Upper lobe of left lung (tissue), 6 donors: ENCODE results near the gene MEGF9. TPM values are rescaled to one million over a fixed set of nuclear protein-coding genes. Genes with fewer than 3 reads are reported as not detected.

Source experiments
- ATAC-seq, 2 donors: fragments of 200-7000 bp; cut with Tn5 transposase; one replicate each; pipeline ENCODE4 v1.9.1; 2022; ENCODE audit warnings: mild to moderate bottlenecking in 2 of 2, moderate library complexity in 2 of 2; ENCODE audit not compliant: low FRiP score in 2 of 2
- DNase-seq, 2 donors: peaks; one replicate each; pipeline ENCODE4 v3.0.0-alpha.2; 2019 to 2020
- H3K27ac ChIP-seq, 4 donors: fragments of 200-600 bp; sonication (generic); one replicate each; pipeline ENCODE4 v1.5.1; 2016 to 2019
- H3K27me3 ChIP-seq, 4 donors: fragments of 200-600 bp; sonication (generic); one replicate each; pipeline ENCODE4 v1.5.1; 2017 to 2019
- H3K36me3 ChIP-seq, 4 donors: fragments of 200-600 bp; sonication (generic); one replicate each; pipeline ENCODE4 v1.5.1; 2016 to 2019
- H3K4me1 ChIP-seq, 4 donors: fragments of 200-600 bp; sonication (generic); one replicate each; pipeline ENCODE4 v1.5.1; 2018 to 2019
- H3K4me3 ChIP-seq, 4 donors: fragments of 200-600 bp; sonication (generic); one replicate each; pipeline ENCODE4 v1.5.1; 2017 to 2019; ENCODE audit warnings: mild to moderate bottlenecking in 2 of 4, moderate library complexity in 1 of 4
- H3K9me3 ChIP-seq, 4 donors: fragments of 200-600 bp; sonication (generic); one replicate each; pipeline ENCODE4 v1.5.1; 2018 to 2019
- CTCF ChIP-seq, 6 experiments: fragments of 450-650 bp in 4 of 6; fragments of 200-600 bp in 2 of 6; sonication (generic) in 2 of 6; IDR thresholded peaks; one replicate each; pipeline ENCODE4 v1.5.1; 2016 to 2019; ENCODE audit warnings: antibody characterized with exemption in 6 of 6
- EP300 ChIP-seq, 4 donors: sonication (generic); formaldehyde crosslinking; IDR thresholded peaks; one replicate each; pipeline ENCODE4 v1.5.1; 2017; ENCODE audit warnings: antibody characterized with exemption in 4 of 4, control low read depth in 2 of 4
- POLR2A ChIP-seq, 4 donors: fragments of 450-650 bp; IDR thresholded peaks; one replicate each; pipeline ENCODE4 v1.5.1; 2016 to 2017; ENCODE audit warnings: antibody characterized with exemption in 4 of 4, mild to moderate bottlenecking in 2 of 4
- POLR2AphosphoS5 ChIP-seq, 2 donors: sonication (generic); formaldehyde crosslinking; IDR thresholded peaks; one replicate each; pipeline ENCODE4 v1.5.1; 2017; ENCODE audit warnings: antibody characterized with exemption in 2 of 2
- WGBS, 2 donors: methylation state at CpG; one replicate each; pipeline ENCODE4 v1.1.5; 2017 to 2018; 5-methylcytosine and 5-hydroxymethylcytosine counted together
- total RNA-seq, 6 donors: library from RNA; depleted of rRNA in 4 of 6; stranded (reverse); fragments of >200 nt in 4 of 6; gene quantifications; one replicate each; pipeline versions ENCODE4 v1.1.0 to v1.2.1, GENCODE V29; 2016 to 2021
- donor health status: DM: no; HTN: no; CAD: no; lungs with moderate emphysema.
- donor health status: DM: no; HTN: yes; CAD: no; lungs with severe emphysema.

Gene MEGF9
- total RNA-seq, 6 donors from 2014 or later: 30.4 to 130 (median 71.0) TPM

- ATAC-seq (no peak), DNase-seq (no peak)
- 42 to 51% methylated on average over 6 of the region's 6 CpGs for WGBS, 2 donors
- Histone ChIP-seq H3K36me3 (peaks cover 0 to 30% (median 11%) of the 10 kb centered on the region in 4 donors), H3K4me1 (peaks cover 3 to 17% (median 9%) of the 10 kb centered on the region in 4 donors), H3K27me3 (no peaks in the 10 kb centered on the region), H3K27ac (peak overlapping the region in 3 of 4 donors; percentile 1 to 64 (median 24)), H3K9me3 (no peaks in the 10 kb centered on the region), H3K4me3 (no peak overlapping the region)
- TF ChIP-seq POLR2A (IDR thresholded peaks at IDR 0.05) (no peak), CTCF (IDR thresholded peaks at IDR 0.05) (no peak), EP300 (IDR thresholded peaks at IDR 0.05) (no peak), POLR2AphosphoS5 (IDR thresholded peaks at IDR 0.05) (no peak)
Observed at GRCh38 chr9:120757026-120757913, 43.0 kb upstream of the MEGF9 start.

GRCh38 chr9:120756531-120756930 lies 42.3 kb upstream of the MEGF9 start:
- no peak overlapping the region for H3K4me3 ChIP-seq
- DNase-seq: no peak
- peaks cover 0 to 22% (median 5%) of the 10 kb centered on the region in 4 donors for H3K36me3 ChIP-seq
- H3K27ac ChIP-seq: peak overlapping the region in 2 of 4 donors; percentile 24 to 64
- peaks cover 3 to 17% (median 9%) of the 10 kb centered on the region in 4 donors for H3K4me1 ChIP-seq
- no peak for ATAC-seq
- TF ChIP-seq CTCF (IDR thresholded peaks at IDR 0.05) (no peak), POLR2A (IDR thresholded peaks at IDR 0.05) (no peak), POLR2AphosphoS5 (IDR thresholded peaks at IDR 0.05) (no peak), EP300 (IDR thresholded peaks at IDR 0.05) (no peak)
- WGBS, 2 donors: 3 to 26% methylated on average over 1 of the region's 1 CpG
- no peaks in the 10 kb centered on the region for H3K27me3 ChIP-seq
- H3K9me3 ChIP-seq: no peaks in the 10 kb centered on the region

GRCh38 chr9:120755810-120756434 lies 41.7 kb upstream of the MEGF9 start:
- H3K4me1 ChIP-seq: peaks cover 3 to 17% (median 8%) of the 10 kb centered on the region in 4 donors
- H3K9me3 ChIP-seq: no peaks in the 10 kb centered on the region
- no peaks in the 10 kb centered on the region for H3K27me3 ChIP-seq
- no peak overlapping the region for H3K4me3 ChIP-seq
- H3K27ac ChIP-seq: peak overlapping the region in 2 of 4 donors; percentile 24 to 64
- ATAC-seq (peak; percentile 69 to 82), DNase-seq (peak in 1 of 2 donors; percentile 49)
- TF ChIP-seq POLR2AphosphoS5 (IDR thresholded peaks at IDR 0.05): no peak
- peak; percentile 78 to 91 (median 89) for TF ChIP-seq CTCF (IDR thresholded peaks at IDR 0.05)
- 14 to 17% methylated on average over 2 to 6 of the region's 6 CpGs for WGBS, 2 donors
- H3K36me3 ChIP-seq: peaks cover 0 to 16% (median 2%) of the 10 kb centered on the region in 4 donors

- DNase-seq (no peak), ATAC-seq (no peak)
- H3K27ac ChIP-seq: no peak overlapping the region
- peaks cover 3 to 17% (median 8%) of the 10 kb centered on the region in 4 donors for H3K4me1 ChIP-seq
- H3K27me3 ChIP-seq: no peaks in the 10 kb centered on the region
- no peak for TF ChIP-seq CTCF (IDR thresholded peaks at IDR 0.05)
- TF ChIP-seq POLR2A (IDR thresholded peaks at IDR 0.05): no peak
- TF ChIP-seq POLR2AphosphoS5 (IDR thresholded peaks at IDR 0.05): no peak
- no peak for TF ChIP-seq EP300 (IDR thresholded peaks at IDR 0.05)
- WGBS, 2 donors: 95 to 100% methylated on average over 2 of the region's 2 CpGs
- H3K36me3 ChIP-seq: peaks cover 0 to 9% (median 0%) of the 10 kb centered on the region in 4 donors
- no peaks in the 10 kb centered on the region for H3K9me3 ChIP-seq
- H3K4me3 ChIP-seq: no peak overlapping the region
Observed at GRCh38 chr9:120755044-120755443, 40.8 kb upstream of the MEGF9 start.
